HepG2 (cell line): ENCODE results near the gene GRID1. TPM values are rescaled to one million over a fixed set of nuclear protein-coding genes. Genes with fewer than 3 reads are reported as not detected.

ENCODE experiments used
- ATAC-seq: fragments of 200-7000 bp; cut with Tn5 transposase; 3 replicates; pipeline ENCODE4 v1.9.1; 2020; ENCODE audit warnings: mild to moderate bottlenecking, moderate library complexity
- BruUV-seq: library from RNA; stranded (reverse); fragments of 400-500 nt; replicated peaks from 2 replicates; lab custom pipeline; 2021; lab: Mats Ljungman, UMichigan
- CTCF ChIA-PET: fragments of 300-600 bp; formaldehyde crosslinking; extraction: SDS; loops from one replicate; lab custom pipeline; 2021; ENCODE audit warnings: low total read pairs, inconsistent platforms, low intra/inter-chr PET ratio; lab: Yijun Ruan, JAX
- POLR2A ChIA-PET: fragments of 350-600 bp; sonication (Branson Sonifier 250); formaldehyde crosslinking; loops from one replicate; lab custom pipeline; 2020; ENCODE audit warnings: antibody characterized with exemption, inconsistent platforms; lab: Yijun Ruan, JAX
- DNase-seq: peaks from one replicate; pipeline ENCODE4 v3.0.0-alpha.2; 2015; ENCODE audit warnings: low spot score
- FAIRE-seq: peaks from 3 replicates; lab custom pipeline; 2011; peaks lifted over from hg19 to GRCh38; lab: Jason Lieb, UNC
- H2AFZ ChIP-seq: one replicate; pipeline ENCODE4 v1.6.1; 2011; ENCODE audit warnings: low read length, inconsistent platforms
- H3K27ac ChIP-seq: fragments of 300-600 bp; 3 replicates; pipeline ENCODE4 v1.8.0; 2011; ENCODE audit warnings: mixed run types, mild to moderate bottlenecking, mixed read lengths, low read length, inconsistent platforms; ENCODE audit not compliant: insufficient read depth; ENCODE audit errors: extremely low read length
- H3K27me3 ChIP-seq, 2 experiments: fragments of 200-600 bp in 1 of 2; 2 replicates in 1 of 2; 3 replicates in 1 of 2; pipeline versions ENCODE4 v1.6.0 to v1.8.0; 2011; ENCODE audit warnings: low read length in 2 of 2, mild to moderate bottlenecking in 2 of 2, moderate library complexity in 2 of 2, inconsistent platforms in 1 of 2; ENCODE audit not compliant: insufficient read depth in 2 of 2, control insufficient read depth in 1 of 2
- H3K36me3 ChIP-seq, 2 experiments: fragments of 200-600 bp in 1 of 2; replicated peaks in 1 of 2; 2 replicates in 1 of 2; 3 replicates in 1 of 2; pipeline versions ENCODE4 v1.5.1 to v1.8.0; 2011; ENCODE audit warnings: low read length in 2 of 2, inconsistent platforms in 1 of 2; ENCODE audit not compliant: insufficient read depth in 2 of 2, control insufficient read depth in 1 of 2
- H3K4me1 ChIP-seq: 2 replicates; pipeline ENCODE4 v1.5.1; 2012; ENCODE audit warnings: low read length, inconsistent platforms; ENCODE audit not compliant: insufficient read depth
- H3K4me2 ChIP-seq: 2 replicates; pipeline ENCODE4 v1.6.0; 2011; ENCODE audit warnings: low read depth, low read length, inconsistent platforms
- H3K4me3 ChIP-seq, 3 experiments: fragments of 200-600 bp in 1 of 3; sonication (generic), shearing (Covaris generic) in 1 of 3; replicated peaks in 1 of 3; 2 replicates each; pipeline ENCODE4 v1.5.1; 2011 to 2016; ENCODE audit warnings: low read length in 3 of 3, inconsistent platforms in 2 of 3, low read depth in 2 of 3, mild to moderate bottlenecking in 2 of 3, control low read depth in 1 of 3, mixed read lengths in 1 of 3; ENCODE audit not compliant: insufficient read depth in 1 of 3
- H3K79me2 ChIP-seq: one replicate; pipeline ENCODE4 v1.6.1; 2011; ENCODE audit warnings: low read length, inconsistent platforms; ENCODE audit not compliant: insufficient read depth
- H3K9ac ChIP-seq: 2 replicates; pipeline ENCODE4 v1.6.0; 2011; ENCODE audit warnings: mild to moderate bottlenecking, low read depth, low read length, inconsistent platforms; ENCODE audit not compliant: insufficient read depth
- H3K9me3 ChIP-seq: 2 replicates; pipeline ENCODE4 v1.5.1; 2012; ENCODE audit warnings: mild to moderate bottlenecking, low read length
- H4K20me1 ChIP-seq: 2 replicates; pipeline ENCODE4 v1.6.0; 2011; ENCODE audit warnings: inconsistent platforms, mild to moderate bottlenecking, low read length, moderate library complexity; ENCODE audit not compliant: insufficient read depth
- KDM2A ChIP-seq: sonication (generic); formaldehyde crosslinking; IDR thresholded peaks from 2 replicates; pipeline ENCODE4 v1.4.0; 2020; ENCODE audit warnings: low read depth, missing genetic modification reagents, borderline replicate concordance
- MAZ ChIP-seq, 2 experiments: sonication (generic) in 1 of 2; formaldehyde crosslinking in 1 of 2; IDR thresholded peaks; 2 replicates each; pipeline versions ENCODE4 v1.5.0 to v1.6.1; 2012 to 2020; ENCODE audit warnings: low read depth in 2 of 2, mild to moderate bottlenecking in 2 of 2, borderline replicate concordance in 1 of 2, improper control_type of control experiment in 1 of 2, low read length in 1 of 2, missing genetic modification reagents in 1 of 2, moderate library complexity in 1 of 2
- MIER3 ChIP-seq: IDR thresholded peaks from 2 replicates; pipeline ENCODE4 v1.6.1; 2016; ENCODE audit warnings: missing compliant biosample characterization, borderline replicate concordance
- ZNF619 ChIP-seq: sonication (generic); formaldehyde crosslinking; IDR thresholded peaks from 2 replicates; pipeline ENCODE4 v1.4.0; 2020; ENCODE audit warnings: mild to moderate bottlenecking, missing genetic modification reagents
- ZNF790 ChIP-seq: sonication (generic); formaldehyde crosslinking; IDR thresholded peaks from 2 replicates; pipeline ENCODE4 v1.8.0; 2022; ENCODE audit warnings: missing genetic modification reagents, mild to moderate bottlenecking, borderline replicate concordance
- WGBS: methylation state at CpG from one replicate; pipeline ENCODE4 v1.1.6; 2017; ENCODE audit warnings: low lambda C conversion rate; 5-methylcytosine and 5-hydroxymethylcytosine counted together
- in situ Hi-C: cut with HindIII; loops from 2 replicates; pipeline ENCODE4 v1.10.0; 2017; ENCODE audit warnings: low pct_unique_long_range_greater_than_20kb; ENCODE audit not compliant: extremely low pct_ligation_motif_present
- intact Hi-C: fragments of 100-400 bp; cut with micrococcal nuclease; formaldehyde crosslinking; loops from one replicate; pipeline ENCODE4 v1.10.0; 2022; ENCODE audit not compliant: unreplicated experiment
- polyA plus RNA-seq, 8 experiments: library from polyadenylated mRNA; depleted of rRNA in 3 of 8; stranded (reverse) in 7 of 8; unstranded in 1 of 8; fragments of >200 nt; fragmentation: Illumina TruSeq in 4 of 8; extraction: Trizol in 4 of 8; gene quantifications; 2 replicates each; pipeline versions ENCODE4 v1.2.1 to v1.2.3, GENCODE V29; 2011 to 2016; ENCODE audit warnings: low read depth in 4 of 8, missing spikeins in 1 of 8, mixed read lengths in 1 of 8; ENCODE audit not compliant: insufficient read depth in 1 of 8
- total RNA-seq, 5 experiments: library from RNA; depleted of rRNA; stranded (reverse); fragments of >200 nt; fragmentation: Illumina TruSeq; extraction: Trizol; gene quantifications; 2 replicates each; pipeline ENCODE4 v1.2.3, GENCODE V29; 2016; ENCODE audit warnings: low read depth in 1 of 5
- TF ChIP-seq, protein P1 (sequence below): sonication (generic); formaldehyde crosslinking; IDR thresholded peaks from 2 replicates; pipeline ENCODE4 v1.4.0; 2020; ENCODE audit warnings: mild to moderate bottlenecking, missing genetic modification reagents, borderline replicate concordance
- TF ChIP-seq, protein P2 (sequence below): IDR thresholded peaks from 2 replicates; pipeline ENCODE4 v1.6.1; 2016; ENCODE audit warnings: low read depth
- TF ChIP-seq, protein P3 (sequence below): sonication (generic); formaldehyde crosslinking; IDR thresholded peaks from 2 replicates; pipeline ENCODE4 v1.5.1; 2020; ENCODE audit warnings: mild to moderate bottlenecking, missing genetic modification reagents, moderate library complexity
- TF ChIP-seq, protein P4 (sequence below): IDR thresholded peaks from 2 replicates; pipeline ENCODE4 v1.6.1; 2016; ENCODE audit warnings: missing biosample characterization, missing genetic modification reagents, low read depth
- TF ChIP-seq, protein P5 (sequence below): IDR thresholded peaks from 2 replicates; pipeline ENCODE4 v1.6.1; 2016; ENCODE audit warnings: mild to moderate bottlenecking

Gene GRID1
- total and polyA plus RNA-seq, 2 of the 13 experiments (the other 11 are each of a cell fraction or from before 2014, with no cell fraction given): 0.05 TPM; not detected in 1

DNA sequence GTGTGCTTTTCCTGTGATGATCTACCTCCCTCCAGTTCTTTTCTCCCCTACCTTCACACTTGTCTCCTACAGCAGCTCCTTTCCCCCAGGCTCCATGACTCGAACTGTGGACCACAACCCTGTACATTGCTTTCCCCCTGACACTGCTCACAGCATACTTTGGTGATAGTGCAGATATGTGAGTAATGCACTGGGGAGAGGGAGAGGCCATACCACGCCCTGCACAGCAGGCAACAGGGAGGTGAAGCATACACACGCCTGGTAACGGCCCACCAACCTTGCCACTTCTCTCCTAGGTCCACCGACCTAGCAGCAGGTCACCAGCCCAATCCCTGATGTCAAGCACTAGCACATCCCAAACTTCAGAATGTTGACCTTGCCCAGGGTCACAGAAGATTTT lies 238.2 kb downstream of the GRID1 start:
- Histone ChIP-seq H3K4me2 (no peak overlapping the region), H2AFZ (no peak overlapping the region), H3K27me3 (peaks cover 3 to 13% of the 10 kb centered on the region in 2 experiments; a peak in 4 of 5 replicates), H3K79me2 (no peaks in the 10 kb centered on the region), H3K4me1 (no peaks in the 10 kb centered on the region), H3K9me3 (no peaks in the 10 kb centered on the region), H3K36me3 (no peaks in the 10 kb centered on the region), H3K4me3 (no peak overlapping the region), H4K20me1 (0 out of 2 replicates have a peak, but pooled peaks cover 3% of the 10 kb centered on the region), H3K9ac (no peak overlapping the region), H3K27ac (no peak overlapping the region)
- CTCF ChIA-PET: no interaction called here
- in situ Hi-C loops: no loop called here
- ATAC-seq (no peak), DNase-seq (no peak), FAIRE-seq (no peak)
- POLR2A ChIA-PET: no interaction called here
- intact Hi-C loops: no loop called here
- no TSS peak for BruUV-seq
- 0% methylated on average over 5 of the region's 5 CpGs for WGBS
- TF ChIP-seq, protein P1, sequence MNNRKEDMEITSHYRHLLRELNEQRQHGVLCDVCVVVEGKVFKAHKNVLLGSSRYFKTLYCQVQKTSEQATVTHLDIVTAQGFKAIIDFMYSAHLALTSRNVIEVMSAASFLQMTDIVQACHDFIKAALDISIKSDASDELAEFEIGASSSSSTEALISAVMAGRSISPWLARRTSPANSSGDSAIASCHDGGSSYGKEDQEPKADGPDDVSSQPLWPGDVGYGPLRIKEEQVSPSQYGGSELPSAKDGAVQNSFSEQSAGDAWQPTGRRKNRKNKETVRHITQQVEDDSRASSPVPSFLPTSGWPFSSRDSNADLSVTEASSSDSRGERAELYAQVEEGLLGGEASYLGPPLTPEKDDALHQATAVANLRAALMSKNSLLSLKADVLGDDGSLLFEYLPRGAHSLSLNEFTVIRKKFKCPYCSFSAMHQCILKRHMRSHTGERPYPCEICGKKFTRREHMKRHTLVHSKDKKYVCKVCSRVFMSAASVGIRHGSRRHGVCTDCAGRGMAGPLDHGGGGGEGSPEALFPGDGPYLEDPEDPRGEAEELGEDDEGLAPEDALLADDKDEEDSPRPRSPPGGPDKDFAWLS: no peak
- TF ChIP-seq, protein P2, sequence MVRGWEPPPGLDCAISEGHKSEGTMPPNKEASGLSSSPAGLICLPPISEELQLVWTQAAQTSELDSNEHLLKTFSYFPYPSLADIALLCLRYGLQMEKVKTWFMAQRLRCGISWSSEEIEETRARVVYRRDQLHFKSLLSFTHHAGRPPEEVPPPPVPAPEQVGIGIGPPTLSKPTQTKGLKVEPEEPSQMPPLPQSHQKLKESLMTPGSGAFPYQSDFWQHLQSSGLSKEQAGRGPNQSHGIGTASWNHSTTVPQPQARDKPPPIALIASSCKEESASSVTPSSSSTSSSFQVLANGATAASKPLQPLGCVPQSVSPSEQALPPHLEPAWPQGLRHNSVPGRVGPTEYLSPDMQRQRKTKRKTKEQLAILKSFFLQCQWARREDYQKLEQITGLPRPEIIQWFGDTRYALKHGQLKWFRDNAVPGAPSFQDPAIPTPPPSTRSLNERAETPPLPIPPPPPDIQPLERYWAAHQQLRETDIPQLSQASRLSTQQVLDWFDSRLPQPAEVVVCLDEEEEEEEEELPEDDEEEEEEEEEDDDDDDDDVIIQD: no peak
- TF ChIP-seq, protein P3, sequence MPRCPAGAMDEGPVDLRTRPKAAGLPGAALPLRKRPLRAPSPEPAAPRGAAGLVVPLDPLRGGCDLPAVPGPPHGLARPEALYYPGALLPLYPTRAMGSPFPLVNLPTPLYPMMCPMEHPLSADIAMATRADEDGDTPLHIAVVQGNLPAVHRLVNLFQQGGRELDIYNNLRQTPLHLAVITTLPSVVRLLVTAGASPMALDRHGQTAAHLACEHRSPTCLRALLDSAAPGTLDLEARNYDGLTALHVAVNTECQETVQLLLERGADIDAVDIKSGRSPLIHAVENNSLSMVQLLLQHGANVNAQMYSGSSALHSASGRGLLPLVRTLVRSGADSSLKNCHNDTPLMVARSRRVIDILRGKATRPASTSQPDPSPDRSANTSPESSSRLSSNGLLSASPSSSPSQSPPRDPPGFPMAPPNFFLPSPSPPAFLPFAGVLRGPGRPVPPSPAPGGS (CRISPR knock-in tag): no peak
- TF ChIP-seq KDM2A (CRISPR knock-in tag): no peak
- TF ChIP-seq, protein P4, sequence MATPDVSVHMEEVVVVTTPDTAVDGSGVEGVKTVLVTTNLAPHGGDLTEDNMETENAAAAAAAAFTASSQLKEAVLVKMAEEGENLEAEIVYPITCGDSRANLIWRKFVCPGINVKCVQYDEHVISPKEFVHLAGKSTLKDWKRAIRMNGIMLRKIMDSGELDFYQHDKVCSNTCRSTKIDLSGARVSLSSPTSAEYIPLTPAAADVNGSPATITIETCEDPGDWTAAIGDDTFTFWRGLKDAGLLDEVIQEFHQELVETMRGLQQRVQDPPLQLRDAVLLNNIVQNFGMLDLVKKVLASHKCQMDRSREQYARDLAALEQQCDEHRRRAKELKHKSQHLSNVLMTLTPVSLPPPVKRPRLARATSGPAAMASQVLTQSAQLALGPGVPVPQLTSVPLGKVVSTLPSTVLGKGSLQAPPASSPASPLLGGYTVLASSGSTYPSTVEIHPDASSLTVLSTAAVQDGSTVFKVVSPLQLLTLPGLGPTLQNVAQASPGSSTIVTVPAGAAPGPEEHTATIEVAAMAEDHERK: no peak
- no peak for TF ChIP-seq ZNF619
- TF ChIP-seq ZNF790 (CRISPR knock-in tag): no peak
- TF ChIP-seq, protein P5, sequence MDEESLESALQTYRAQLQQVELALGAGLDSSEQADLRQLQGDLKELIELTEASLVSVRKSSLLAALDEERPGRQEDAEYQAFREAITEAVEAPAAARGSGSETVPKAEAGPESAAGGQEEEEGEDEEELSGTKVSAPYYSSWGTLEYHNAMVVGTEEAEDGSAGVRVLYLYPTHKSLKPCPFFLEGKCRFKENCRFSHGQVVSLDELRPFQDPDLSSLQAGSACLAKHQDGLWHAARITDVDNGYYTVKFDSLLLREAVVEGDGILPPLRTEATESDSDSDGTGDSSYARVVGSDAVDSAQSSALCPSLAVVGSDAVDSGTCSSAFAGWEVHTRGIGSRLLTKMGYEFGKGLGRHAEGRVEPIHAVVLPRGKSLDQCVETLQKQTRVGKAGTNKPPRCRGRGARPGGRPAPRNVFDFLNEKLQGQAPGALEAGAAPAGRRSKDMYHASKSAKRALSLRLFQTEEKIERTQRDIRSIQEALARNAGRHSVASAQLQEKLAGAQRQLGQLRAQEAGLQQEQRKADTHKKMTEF: no peak
- no peak for TF ChIP-seq MIER3 (CRISPR knock-in tag)
- no peak for TF ChIP-seq MAZ (IDR thresholded peaks at IDR 0.05; ENCODE audit: borderline replicate concordance, low read depth, low read length)
- TF ChIP-seq MAZ (CRISPR knock-in tag; IDR thresholded peaks at IDR 0.05; ENCODE audit: low read depth): no peak
